ENCODE results near the gene TP73. TPM values are rescaled to one million over a fixed set of nuclear protein-coding genes. Genes with fewer than 3 reads are reported as not detected.

The TP73 gene
- total and polyA plus RNA-seq, 4 donors, result 0.30 to 3.0 (median 1.2) TPM

GRCh38 chr1:3750741-3751140 lies 98.4 kb downstream of the TP73 start:
- H3K36me3 ChIP-seq (ENCODE audit: control insufficient read depth, insufficient read depth, low read length), result peaks cover 3% of the 10 kb centered on the region
- H3K27ac ChIP-seq (ENCODE audit: low read depth, low read length), result no peak overlapping the region
- no peak overlapping the region for H3K4me3 ChIP-seq (ENCODE audit: low read depth, low read length)
- no peak for DNase-seq (ENCODE audit: low read depth in 4 of 6, low spot score in 6 of 6)
- WGBS (ENCODE audit: insufficient coverage), result 74% methylated on average over 6 of the region's 6 CpGs
- peaks cover 20% of the 10 kb centered on the region for H3K4me1 ChIP-seq (ENCODE audit: control insufficient read depth, insufficient read depth, low read length)
- peaks cover 5% of the 10 kb centered on the region for H3K27me3 ChIP-seq (ENCODE audit: control insufficient read depth, insufficient read depth, low read length)
- H3K9me3 ChIP-seq (ENCODE audit: control insufficient read depth, insufficient read depth, low read length), result no peaks in the 10 kb centered on the region

DNA sequence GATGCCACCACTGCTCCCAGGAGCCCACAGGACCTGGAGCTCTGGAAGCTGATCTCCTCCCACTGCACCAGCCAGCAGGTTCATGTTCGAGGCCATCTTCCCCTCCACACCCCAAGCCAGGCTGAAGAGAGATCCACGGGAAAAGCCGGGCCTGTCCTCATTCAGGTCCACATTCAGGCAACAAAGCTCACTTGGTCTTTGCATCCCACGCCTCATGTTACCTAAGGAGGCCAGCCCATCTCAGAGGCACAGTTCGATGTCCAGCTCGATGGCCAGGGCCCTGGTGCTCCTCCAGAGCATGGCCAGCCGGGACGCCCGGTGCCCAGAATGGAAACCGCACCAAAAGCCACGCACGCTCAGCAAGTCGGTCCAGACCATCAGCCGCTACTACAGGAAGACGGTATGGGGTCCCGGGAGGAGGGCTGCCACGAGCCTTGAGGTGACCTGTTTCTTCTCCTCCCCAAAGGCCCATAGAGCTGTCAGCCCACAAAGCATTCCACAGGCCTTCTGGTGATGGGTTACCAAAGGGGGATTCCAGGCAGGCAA lies 100.2 kb downstream of the TP73 start, which contains the start of gene CCDC27:
Gene CCDC27 (plus strand): TSS at position 51 of the 546 bp plus-strand sequence. CDS start 32 bp downstream, at position 83.
- no peaks in the 10 kb centered on the region for H3K9me3 ChIP-seq (ENCODE audit: control insufficient read depth, insufficient read depth, low read length)
- 95% methylated on average over 17 of the region's 17 CpGs for WGBS (ENCODE audit: insufficient coverage)
- no peak within 1 kb of the TSS for H3K4me3 ChIP-seq (ENCODE audit: low read depth, low read length)
- H3K36me3 ChIP-seq (ENCODE audit: control insufficient read depth, insufficient read depth, low read length), result no peaks in the 10 kb centered on the region
- peaks cover 6% of the 10 kb centered on the region for H3K4me1 ChIP-seq (ENCODE audit: control insufficient read depth, insufficient read depth, low read length)
- peaks cover 5% of the 10 kb centered on the region for H3K27me3 ChIP-seq (ENCODE audit: control insufficient read depth, insufficient read depth, low read length)
- no peak within 1 kb of the TSS for H3K27ac ChIP-seq (ENCODE audit: low read depth, low read length)
- no peak for DNase-seq (ENCODE audit: low read depth in 4 of 6, low spot score in 6 of 6)

DNA sequence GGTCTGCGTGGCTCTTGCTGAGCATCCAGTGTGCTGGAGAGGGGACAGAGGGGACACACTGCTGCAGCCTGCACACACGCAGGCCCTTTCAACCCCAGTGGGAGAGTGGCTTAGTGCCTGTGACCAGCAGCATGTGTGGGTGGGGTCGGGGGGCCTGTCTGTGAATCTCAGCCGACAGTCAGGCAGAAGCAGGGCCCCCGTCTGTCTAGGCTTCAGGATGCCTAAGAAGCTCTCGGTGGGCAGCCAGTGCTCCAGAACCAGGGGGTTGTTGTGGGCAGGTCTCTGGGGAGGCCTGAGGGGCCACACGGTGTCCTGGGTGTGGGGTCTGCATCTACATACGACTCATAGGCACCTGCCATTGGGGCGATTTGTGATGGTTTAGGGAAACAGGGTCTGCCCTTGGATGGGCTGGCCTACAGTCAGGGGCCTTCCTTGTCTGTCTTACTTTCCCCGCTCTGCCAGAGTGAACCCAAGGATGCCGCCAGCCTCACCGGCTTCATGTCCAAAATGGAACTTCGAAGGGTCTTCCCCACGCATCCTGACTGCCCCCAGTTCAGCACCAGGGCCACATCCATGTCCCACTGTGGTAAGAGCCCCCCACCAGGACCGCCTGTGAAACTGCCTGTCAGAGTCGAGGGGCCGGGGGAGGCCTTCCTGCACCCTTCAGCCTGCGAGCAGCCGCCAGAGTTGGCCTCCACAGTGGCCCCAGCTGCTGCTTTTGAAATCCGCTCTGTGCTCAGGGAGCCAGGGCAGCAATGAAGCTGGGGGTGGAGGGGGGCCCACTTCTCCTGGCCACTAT lies 101.5 kb downstream of the TP73 start:
- no peaks in the 10 kb centered on the region for H3K36me3 ChIP-seq (ENCODE audit: control insufficient read depth, insufficient read depth, low read length)
- H3K9me3 ChIP-seq (ENCODE audit: control insufficient read depth, insufficient read depth, low read length), result no peaks in the 10 kb centered on the region
- H3K4me1 ChIP-seq (ENCODE audit: control insufficient read depth, insufficient read depth, low read length), result no peaks in the 10 kb centered on the region
- WGBS (ENCODE audit: insufficient coverage), result 81% methylated on average over 19 of the region's 20 CpGs
- no peak overlapping the region for H3K4me3 ChIP-seq (ENCODE audit: low read depth, low read length)
- no peak overlapping the region for H3K27ac ChIP-seq (ENCODE audit: low read depth, low read length)
- H3K27me3 ChIP-seq (ENCODE audit: control insufficient read depth, insufficient read depth, low read length), result peaks cover 5% of the 10 kb centered on the region
- DNase-seq (ENCODE audit: low read depth in 4 of 6, low spot score in 6 of 6), result no peak

- no peaks in the 10 kb centered on the region for H3K4me1 ChIP-seq (ENCODE audit: control insufficient read depth, insufficient read depth, low read length)
- H3K9me3 ChIP-seq (ENCODE audit: control insufficient read depth, insufficient read depth, low read length), result no peaks in the 10 kb centered on the region
- 77% methylated on average over 21 of the region's 21 CpGs for WGBS (ENCODE audit: insufficient coverage)
- no peak overlapping the region for H3K27ac ChIP-seq (ENCODE audit: low read depth, low read length)
- DNase-seq (ENCODE audit: low read depth in 4 of 6, low spot score in 6 of 6), result no peak
- peaks cover 5% of the 10 kb centered on the region for H3K27me3 ChIP-seq (ENCODE audit: control insufficient read depth, insufficient read depth, low read length)
- no peak overlapping the region for H3K4me3 ChIP-seq (ENCODE audit: low read depth, low read length)
- H3K36me3 ChIP-seq (ENCODE audit: control insufficient read depth, insufficient read depth, low read length), result no peaks in the 10 kb centered on the region
Observed at GRCh38 chr1:3756394-3756793, 104.1 kb downstream of the TP73 start.

DNA sequence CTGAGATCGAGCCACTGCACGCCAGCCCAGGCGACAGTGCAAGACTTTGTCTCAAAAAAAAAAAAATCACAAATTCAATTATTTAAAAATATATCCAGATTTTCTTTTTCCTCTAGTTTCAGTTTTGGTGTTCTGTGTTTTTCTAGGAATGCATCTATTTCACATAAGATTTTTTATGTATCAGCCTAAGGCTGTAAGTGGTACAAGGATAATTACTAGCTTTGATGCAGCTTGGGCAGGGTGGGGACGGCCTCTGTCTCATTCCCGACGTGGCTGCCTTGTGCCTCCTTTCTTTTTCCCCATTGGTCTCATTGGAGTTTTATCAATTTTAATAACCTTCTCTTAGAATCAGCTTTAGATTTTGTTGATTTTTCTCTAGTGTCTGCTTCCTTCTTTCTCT lies 106.8 kb downstream of the TP73 start:
- no peaks in the 10 kb centered on the region for H3K9me3 ChIP-seq (ENCODE audit: control insufficient read depth, insufficient read depth, low read length)
- no peaks in the 10 kb centered on the region for H3K36me3 ChIP-seq (ENCODE audit: control insufficient read depth, insufficient read depth, low read length)
- no peak overlapping the region for H3K27ac ChIP-seq (ENCODE audit: low read depth, low read length)
- no CpG with 5 or more reads among the region's 6 CpGs for whole genome bisulfite sequencing (ENCODE audit: insufficient coverage)
- H3K4me1 ChIP-seq (ENCODE audit: control insufficient read depth, insufficient read depth, low read length), result no peaks in the 10 kb centered on the region
- H3K4me3 ChIP-seq (ENCODE audit: low read depth, low read length), result no peak overlapping the region
- H3K27me3 ChIP-seq (ENCODE audit: control insufficient read depth, insufficient read depth, low read length), result peaks cover 3% of the 10 kb centered on the region
- no peak for DNase-seq (ENCODE audit: low read depth in 4 of 6, low spot score in 6 of 6)

GRCh38 chr1:3759796-3760195 lies 107.5 kb downstream of the TP73 start:
- Histone ChIP-seq H3K27me3 (ENCODE audit: control insufficient read depth, insufficient read depth, low read length) (peaks cover 2% of the 10 kb centered on the region), H3K27ac (ENCODE audit: low read depth, low read length) (no peak overlapping the region), H3K4me3 (ENCODE audit: low read depth, low read length) (no peak overlapping the region), H3K4me1 (ENCODE audit: control insufficient read depth, insufficient read depth, low read length) (no peaks in the 10 kb centered on the region), H3K36me3 (ENCODE audit: control insufficient read depth, insufficient read depth, low read length) (no peaks in the 10 kb centered on the region), H3K9me3 (ENCODE audit: control insufficient read depth, insufficient read depth, low read length) (no peaks in the 10 kb centered on the region)
- 72% methylated on average over 4 of the region's 6 CpGs for WGBS (ENCODE audit: insufficient coverage)
- DNase-seq (ENCODE audit: low read depth in 4 of 6, low spot score in 6 of 6), result no peak

- no peaks in the 10 kb centered on the region for H3K9me3 ChIP-seq (ENCODE audit: control insufficient read depth, insufficient read depth, low read length)
- no peak overlapping the region for H3K27ac ChIP-seq (ENCODE audit: low read depth, low read length)
- 83% methylated on average over 14 of the region's 17 CpGs for WGBS (ENCODE audit: insufficient coverage)
- H3K36me3 ChIP-seq (ENCODE audit: control insufficient read depth, insufficient read depth, low read length), result no peaks in the 10 kb centered on the region
- H3K27me3 ChIP-seq (ENCODE audit: control insufficient read depth, insufficient read depth, low read length), result no peaks in the 10 kb centered on the region
- no peaks in the 10 kb centered on the region for H3K4me1 ChIP-seq (ENCODE audit: control insufficient read depth, insufficient read depth, low read length)
- no peak for DNase-seq (ENCODE audit: low read depth in 4 of 6, low spot score in 6 of 6)
- no peak overlapping the region for H3K4me3 ChIP-seq (ENCODE audit: low read depth, low read length)
Observed at GRCh38 chr1:3761296-3762010, 109.1 kb downstream of the TP73 start.

- no peaks in the 10 kb centered on the region for H3K4me1 ChIP-seq (ENCODE audit: control insufficient read depth, insufficient read depth, low read length)
- no peak overlapping the region for H3K27ac ChIP-seq (ENCODE audit: low read depth, low read length)
- H3K4me3 ChIP-seq (ENCODE audit: low read depth, low read length), result no peak overlapping the region
- WGBS (ENCODE audit: insufficient coverage), result 75% methylated on average over 14 of the region's 15 CpGs
- H3K9me3 ChIP-seq (ENCODE audit: control insufficient read depth, insufficient read depth, low read length), result no peaks in the 10 kb centered on the region
- no peaks in the 10 kb centered on the region for H3K27me3 ChIP-seq (ENCODE audit: control insufficient read depth, insufficient read depth, low read length)
- H3K36me3 ChIP-seq (ENCODE audit: control insufficient read depth, insufficient read depth, low read length), result no peaks in the 10 kb centered on the region
- no peak for DNase-seq (ENCODE audit: low read depth in 4 of 6, low spot score in 6 of 6)
Observed at GRCh38 chr1:3762151-3762872, 110.0 kb downstream of the TP73 start.

- no peak overlapping the region for H3K27ac ChIP-seq (ENCODE audit: low read depth, low read length)
- no peak for DNase-seq (ENCODE audit: low read depth in 4 of 6, low spot score in 6 of 6)
- H3K27me3 ChIP-seq (ENCODE audit: control insufficient read depth, insufficient read depth, low read length), result no peaks in the 10 kb centered on the region
- no peaks in the 10 kb centered on the region for H3K9me3 ChIP-seq (ENCODE audit: control insufficient read depth, insufficient read depth, low read length)
- H3K36me3 ChIP-seq (ENCODE audit: control insufficient read depth, insufficient read depth, low read length), result no peaks in the 10 kb centered on the region
- no peak overlapping the region for H3K4me3 ChIP-seq (ENCODE audit: low read depth, low read length)
- WGBS (ENCODE audit: insufficient coverage), result 87% methylated on average over 9 of the region's 12 CpGs
- H3K4me1 ChIP-seq (ENCODE audit: control insufficient read depth, insufficient read depth, low read length), result no peaks in the 10 kb centered on the region
Observed at GRCh38 chr1:3762873-3763228, 110.5 kb downstream of the TP73 start.

Data from spinal cord (tissue), 10 donors.